Smooth muscle cell (in vitro differentiated cells): Measurements from ENCODE around the gene SLC6A1. TPM values are rescaled to one million over a fixed set of nuclear protein-coding genes. Genes with fewer than 3 reads are reported as not detected.

Source experiments
- DNase-seq: peaks from one replicate; lab custom pipeline; 2025; ENCODE audit not compliant: unreplicated experiment; lab: John Stamatoyannopoulos, UW
- H2AFZ ChIP-seq: fragments of 200-600 bp; sonication (generic); 2 replicates; pipeline ENCODE4 v1.6.0; 2016; ENCODE audit warnings: antibody characterized with exemption, low read depth, mild to moderate bottlenecking
- H3F3A ChIP-seq: fragments of 200-600 bp; sonication (generic); 2 replicates; pipeline ENCODE4 v1.6.0; 2017; ENCODE audit warnings: antibody characterized with exemption, low read depth
- H3K27ac ChIP-seq: fragments of 200-600 bp; sonication (generic); 2 replicates; pipeline ENCODE4 v1.5.1; 2016; ENCODE audit warnings: low read depth, mild to moderate bottlenecking
- H3K27me3 ChIP-seq: fragments of 200-600 bp; sonication (generic); 2 replicates; pipeline ENCODE4 v1.6.1; 2016; ENCODE audit warnings: low read depth, mild to moderate bottlenecking
- H3K36me3 ChIP-seq: fragments of 200-600 bp; sonication (generic); 2 replicates; pipeline ENCODE4 v1.5.1; 2016; ENCODE audit warnings: low read depth
- H3K4me1 ChIP-seq: fragments of 200-600 bp; sonication (generic); 2 replicates; pipeline ENCODE4 v1.5.1; 2016; ENCODE audit warnings: low read depth
- H3K4me2 ChIP-seq: fragments of 200-600 bp; sonication (generic); 2 replicates; pipeline ENCODE4 v1.6.0; 2016; ENCODE audit warnings: mild to moderate bottlenecking
- H3K4me3 ChIP-seq: fragments of 200-600 bp; sonication (generic); 2 replicates; pipeline ENCODE4 v1.5.1; 2016; ENCODE audit warnings: mild to moderate bottlenecking
- H3K79me2 ChIP-seq: fragments of 200-600 bp; sonication (generic); 2 replicates; pipeline ENCODE4 v1.6.0; 2016; ENCODE audit warnings: low read depth, mild to moderate bottlenecking
- H3K9ac ChIP-seq: fragments of 200-600 bp; sonication (generic); 2 replicates; pipeline ENCODE4 v1.6.0; 2016; ENCODE audit warnings: low read depth
- H3K9me3 ChIP-seq: fragments of 200-600 bp; sonication (generic); replicated peaks from 2 replicates; pipeline ENCODE4 v1.5.1; 2016; ENCODE audit warnings: low read depth
- H4K20me1 ChIP-seq: fragments of 200-600 bp; sonication (generic); 2 replicates; pipeline ENCODE4 v1.6.0; 2016; ENCODE audit warnings: low read depth
- CTCF ChIP-seq: fragments of 200-600 bp; sonication (generic); IDR thresholded peaks from 2 replicates; pipeline ENCODE4 v1.5.1; 2017; ENCODE audit warnings: borderline replicate concordance, mild to moderate bottlenecking, antibody characterized with exemption; ENCODE audit not compliant: insufficient read depth, poor library complexity, severe bottlenecking
- whole genome bisulfite sequencing: methylation state at CpG from one replicate; pipeline ENCODE4 v1.1.7; 2016; ENCODE audit warnings: low lambda C conversion rate; 5-methylcytosine and 5-hydroxymethylcytosine counted together
- polyA plus RNA-seq: library from polyadenylated mRNA; unstranded; fragments of >200 nt; fragmentation: Nextera tagmentation; extraction: Ambion mirVana; gene quantifications from 2 replicates; pipeline ENCODE4 v1.2.1, GENCODE V29; 2016
- total RNA-seq: library from RNA; depleted of rRNA; stranded (reverse); fragments of >200 nt; gene quantifications from 2 replicates; pipeline ENCODE4 v1.2.3, GENCODE V29; 2014

The SLC6A1 gene
- total and polyA plus RNA-seq, 2 experiments from 2014 or later: 0.26 to 0.40 TPM

- Histone ChIP-seq H3K36me3 (no peaks in the 10 kb centered on the region), H3K4me3 (no peak overlapping the region), H3K79me2 (no peaks in the 10 kb centered on the region), H3K27ac (no peak overlapping the region), H3K27me3 (peaks cover 94% of the 10 kb centered on the region), H2AFZ (no peak overlapping the region), H3K9ac (no peak overlapping the region), H3K4me1 (no peaks in the 10 kb centered on the region), H3K9me3 (no peaks in the 10 kb centered on the region), H4K20me1 (no peaks in the 10 kb centered on the region), H3F3A (no peaks in the 10 kb centered on the region), H3K4me2 (no peak overlapping the region)
- no peak for TF ChIP-seq CTCF
- DNase-seq: no peak
- WGBS: 86% methylated on average over 8 of the region's 8 CpGs
These were observed 3.3 kb downstream of the SLC6A1 start for GRCh38 chr3:10995871-10996270.

GRCh38 chr3:10996345-10997013 is 3.9 kb downstream of the SLC6A1 start:
- Histone ChIP-seq H3K79me2 (no peaks in the 10 kb centered on the region), H3K36me3 (no peaks in the 10 kb centered on the region), H4K20me1 (no peaks in the 10 kb centered on the region), H3K9me3 (no peaks in the 10 kb centered on the region), H3K4me2 (no peak overlapping the region), H3K9ac (no peak overlapping the region), H2AFZ (no peak overlapping the region), H3F3A (no peaks in the 10 kb centered on the region), H3K4me3 (no peak overlapping the region), H3K27me3 (peaks cover 90% of the 10 kb centered on the region), H3K4me1 (no peaks in the 10 kb centered on the region), H3K27ac (no peak overlapping the region)
- no peak for DNase-seq
- TF ChIP-seq CTCF: no peak
- 78% methylated on average over 5 of the region's 5 CpGs for WGBS

- DNase-seq: no peak
- H3K27me3 ChIP-seq: peaks cover 90% of the 10 kb centered on the region
- H2AFZ ChIP-seq: no peak overlapping the region
- no peaks in the 10 kb centered on the region for H3K4me1 ChIP-seq
- H3K79me2 ChIP-seq: no peaks in the 10 kb centered on the region
- no peaks in the 10 kb centered on the region for H4K20me1 ChIP-seq
- H3K9me3 ChIP-seq: no peaks in the 10 kb centered on the region
- TF ChIP-seq CTCF: no peak
- no peak overlapping the region for H3K4me2 ChIP-seq
- H3K4me3 ChIP-seq: no peak overlapping the region
- H3K9ac ChIP-seq: no peak overlapping the region
- no peaks in the 10 kb centered on the region for H3F3A ChIP-seq
- H3K36me3 ChIP-seq: no peaks in the 10 kb centered on the region
- H3K27ac ChIP-seq: no peak overlapping the region
- 81% methylated on average over 5 of the region's 5 CpGs for WGBS
These were observed 4.6 kb downstream of the SLC6A1 start for GRCh38 chr3:10997196-10997595.

DNA sequence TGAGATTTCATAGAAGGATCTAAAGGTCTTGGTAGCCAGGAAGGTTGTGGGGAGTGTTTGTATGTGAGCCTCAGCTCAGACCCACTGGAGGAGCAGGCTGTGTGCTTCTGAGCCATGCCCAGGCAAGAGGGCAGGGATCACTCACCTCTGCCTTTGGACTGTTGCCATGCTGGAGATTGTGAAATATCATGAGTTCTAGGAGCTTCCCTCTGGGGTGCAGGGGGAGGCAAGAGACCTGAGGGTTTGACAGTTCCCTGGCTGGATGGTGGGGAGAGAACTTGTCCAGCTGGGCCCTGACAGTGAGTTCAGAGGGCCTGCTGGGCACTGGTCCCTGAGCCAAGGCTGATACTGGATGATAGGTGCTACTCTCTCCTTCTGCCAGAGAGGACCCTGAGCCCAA is 6.0 kb downstream of the SLC6A1 start:
- no peak for DNase-seq
- Histone ChIP-seq H2AFZ (no peak overlapping the region), H3K79me2 (no peaks in the 10 kb centered on the region), H3K27ac (no peak overlapping the region), H3K4me1 (no peaks in the 10 kb centered on the region), H3K4me3 (no peak overlapping the region), H3K9ac (no peak overlapping the region), H4K20me1 (no peaks in the 10 kb centered on the region), H3F3A (no peaks in the 10 kb centered on the region), H3K36me3 (no peaks in the 10 kb centered on the region), H3K9me3 (no peaks in the 10 kb centered on the region), H3K4me2 (no peak overlapping the region), H3K27me3 (peaks cover 83% of the 10 kb centered on the region)
- no peak for TF ChIP-seq CTCF
